ENCODE data around the gene CMTM6. TPM values are rescaled to one million over a fixed set of nuclear protein-coding genes. Genes with fewer than 3 reads are reported as not detected.

The CMTM6 gene
- total and polyA plus RNA-seq, 2 of the 13 experiments (the other 11 are each of a cell fraction or from before 2014, with no cell fraction given): 25.6 to 55.7 TPM

GRCh38 chr3:32551496-32551895 is 48.8 kb upstream of the CMTM6 start:
- no TSS peak for BruUV-seq (replicated peaks)
- POLR2A ChIA-PET: no interaction called here
- in situ Hi-C loops (cut with HindIII; ENCODE audit: extremely low pct_ligation_motif_present, low pct_unique_long_range_greater_than_20kb): no loop called here
- no peaks in the 10 kb centered on the region for H3K9me3 ChIP-seq (ENCODE audit: low read length)
- CTCF ChIA-PET (ENCODE audit: low intra/inter-chr PET ratio, low total read pairs): no interaction called here
- intact Hi-C loops (cut with micrococcal nuclease; ENCODE audit: unreplicated experiment): no loop called here
- H3K4me3 ChIP-seq (replicated peaks in 1 of 3; ENCODE audit: insufficient read depth in 1 of 3, low read depth in 2 of 3, low read length in 3 of 3): no peak overlapping the region
- FAIRE-seq (no peak), DNase-seq (ENCODE audit: low spot score) (no peak), ATAC-seq (no peak)
- TF ChIP-seq E2F1 (CRISPR knock-in tag; IDR thresholded peaks at IDR 0.05) (no peak), ZMAT5 (CRISPR knock-in tag; IDR thresholded peaks at IDR 0.05; ENCODE audit: borderline replicate concordance, low read depth) (no peak), ZNF691 (CRISPR knock-in tag; IDR thresholded peaks at IDR 0.05; ENCODE audit: borderline replicate concordance, low read depth) (no peak), HNF4G (IDR thresholded peaks at IDR 0.05; ENCODE audit: borderline replicate concordance, low read depth, low read length) (no peak), HNF4G (CRISPR knock-in tag; IDR thresholded peaks at IDR 0.05; ENCODE audit: borderline replicate concordance, low read depth) (no peak), ZNF772 (CRISPR knock-in tag; IDR thresholded peaks at IDR 0.05) (no peak), HIVEP1 (CRISPR knock-in tag; IDR thresholded peaks at IDR 0.05) (no peak), BRCA1 (CRISPR knock-in tag; IDR thresholded peaks at IDR 0.05) (no peak), ZNF34 (CRISPR knock-in tag; IDR thresholded peaks at IDR 0.05; ENCODE audit: borderline replicate concordance) (no peak), ARNTL (CRISPR knock-in tag; IDR thresholded peaks at IDR 0.05) (no peak), ZNF543 (CRISPR knock-in tag; IDR thresholded peaks at IDR 0.05) (no peak), ZNF251 (CRISPR knock-in tag; IDR thresholded peaks at IDR 0.05) (no peak), PPARG (CRISPR knock-in tag; conservative IDR thresholded peaks at IDR 0.05) (no peak), SNAI1 (CRISPR knock-in tag; IDR thresholded peaks at IDR 0.05; ENCODE audit: borderline replicate concordance) (no peak)
- no peaks in the 10 kb centered on the region for H3K27me3 ChIP-seq (ENCODE audit: control insufficient read depth in 1 of 2, insufficient read depth in 2 of 2, low read length in 2 of 2)
- H4K20me1 ChIP-seq (ENCODE audit: insufficient read depth, low read length): no peaks in the 10 kb centered on the region; the same call in 1 of the 2 replicates
- H3K9ac ChIP-seq (ENCODE audit: insufficient read depth, low read depth, low read length): no peak overlapping the region
- no peaks in the 10 kb centered on the region for H3K36me3 ChIP-seq (replicated peaks in 1 of 2; ENCODE audit: control insufficient read depth in 1 of 2, insufficient read depth in 2 of 2, low read length in 2 of 2)
- peaks cover 72% of the 10 kb centered on the region for H3K79me2 ChIP-seq (ENCODE audit: insufficient read depth, low read length)
- H3K4me1 ChIP-seq (ENCODE audit: insufficient read depth, low read length): peaks cover 15% of the 10 kb centered on the region
- H2AFZ ChIP-seq (ENCODE audit: low read length): no peak overlapping the region
- no peak overlapping the region for H3K4me2 ChIP-seq (ENCODE audit: low read depth, low read length)
- no peak overlapping the region for H3K27ac ChIP-seq (ENCODE audit: extremely low read length, insufficient read depth, low read length)
